K562 (cell line): Measurements from ENCODE around the gene GET3. TPM values are rescaled to one million over a fixed set of nuclear protein-coding genes. Genes with fewer than 3 reads are reported as not detected.

Experiments
- CBFA2T2 ChIP-seq: fragments of 450-650 bp; conservative IDR thresholded peaks from 2 replicates; pipeline ENCODE4 v1.6.1; 2017; ENCODE audit warnings: mild to moderate bottlenecking
- CBFB ChIP-seq: sonication (generic); formaldehyde crosslinking; IDR thresholded peaks from 2 replicates; pipeline ENCODE4 v1.4.0; 2020; ENCODE audit warnings: mild to moderate bottlenecking, missing genetic modification reagents
- CLOCK ChIP-seq: fragments of 250-450 bp; sonication (Bioruptor Pico); IDR thresholded peaks from 2 replicates; pipeline ENCODE4 v1.4.0; 2020; ENCODE audit warnings: mild to moderate bottlenecking, moderate library complexity, borderline replicate concordance
- DLX4 ChIP-seq: fragments of 250-450 bp; sonication (Bioruptor Pico); IDR thresholded peaks from 2 replicates; pipeline ENCODE4 v1.6.1; 2021; ENCODE audit warnings: mild to moderate bottlenecking
- FOXA3 ChIP-seq, 2 experiments: fragments of 450-650 bp in 1 of 2; sonication (generic) in 1 of 2; formaldehyde crosslinking; IDR thresholded peaks in 1 of 2; conservative IDR thresholded peaks in 1 of 2; 2 replicates each; pipeline versions ENCODE4 v1.4.0 to v1.8.0; 2020 to 2022; ENCODE audit warnings: mild to moderate bottlenecking in 2 of 2, missing genetic modification reagents in 1 of 2
- GABPA ChIP-seq: fragments of 200-800 bp; sonication (Bioruptor generic); conservative IDR thresholded peaks from 2 replicates; pipeline ENCODE4 v1.6.1; 2016; ENCODE audit warnings: low read depth, missing genetic modification characterization, missing compliant biosample characterization
- HNRNPUL1 ChIP-seq: fragments of 200-400 bp; formaldehyde crosslinking; IDR thresholded peaks from 2 replicates; pipeline ENCODE4 v1.6.1; 2017; ENCODE audit warnings: low read length
- JUNB ChIP-seq: fragments of 450-650 bp; formaldehyde crosslinking; conservative IDR thresholded peaks from 2 replicates; pipeline ENCODE4 v1.4.0; 2020; ENCODE audit warnings: mild to moderate bottlenecking
- KDM5B ChIP-seq: fragments of 200-600 bp; sonication (generic); IDR thresholded peaks from 2 replicates; pipeline ENCODE4 v1.6.1; 2012; ENCODE audit warnings: low read depth, mild to moderate bottlenecking, moderate library complexity, low read length, control low read depth, inconsistent platforms; ENCODE audit not compliant: insufficient replicate concordance
- NFE2 ChIP-seq: IDR thresholded peaks from 2 replicates; pipeline ENCODE4 v1.6.1; 2014; ENCODE audit warnings: antibody characterized with exemption, low read depth
- PURB ChIP-seq: sonication (generic); formaldehyde crosslinking; IDR thresholded peaks from 2 replicates; pipeline ENCODE4 v1.9.0; 2021; ENCODE audit warnings: low read depth, mild to moderate bottlenecking, missing genetic modification reagents
- SUPT5H ChIP-seq: fragments of 450-650 bp; IDR thresholded peaks from 2 replicates; pipeline ENCODE4 v1.6.1; 2016
- TGIF2 ChIP-seq: sonication (generic); formaldehyde crosslinking; IDR thresholded peaks from 2 replicates; pipeline ENCODE4 v1.8.1; 2022; ENCODE audit warnings: mild to moderate bottlenecking, missing genetic modification reagents, moderate library complexity
- TRIM24 ChIP-seq, 2 experiments: fragments of 450-650 bp; IDR thresholded peaks; 2 replicates each; pipeline ENCODE4 v1.6.1; 2016
- XRCC3 ChIP-seq: fragments of 450-650 bp; IDR thresholded peaks from 2 replicates; pipeline ENCODE4 v1.6.1; 2017; ENCODE audit warnings: mild to moderate bottlenecking, moderate library complexity
- ZNF444 ChIP-seq: fragments of 250-450 bp; sonication (Bioruptor Pico); IDR thresholded peaks from 2 replicates; pipeline ENCODE4 v1.4.0; 2020; ENCODE audit warnings: mild to moderate bottlenecking, moderate library complexity
- polyA plus RNA-seq, 8 experiments: library from polyadenylated mRNA; depleted of rRNA in 4 of 8; stranded (reverse) in 5 of 8; unstranded in 3 of 8; fragments of >200 nt; fragmentation: Nextera tagmentation in 2 of 8; fragmentation: Illumina TruSeq in 1 of 8; extraction: Ambion mirVana in 2 of 8; extraction: Trizol in 1 of 8; gene quantifications; 2 replicates each; pipeline versions ENCODE4 v1.2.1 to v1.2.3, GENCODE V29; 2011 to 2014; ENCODE audit warnings: inconsistent platforms in 1 of 8, missing spikeins in 1 of 8
- total RNA-seq, 7 experiments: library from RNA; depleted of rRNA in 6 of 7; stranded (reverse); fragments of >200 nt in 6 of 7; fragmentation: Illumina TruSeq in 2 of 7; extraction: Trizol in 2 of 7; gene quantifications; 2 replicates each; pipeline versions ENCODE4 v1.2.1 to v1.2.3, GENCODE V29; 2011 to 2021; ENCODE audit warnings: low replicate concordance in 1 of 7
- TF ChIP-seq, protein P1 (sequence below), 2 experiments: fragments of 450-650 bp; IDR thresholded peaks; 2 replicates each; pipeline ENCODE4 v1.6.1; 2016; ENCODE audit warnings: mild to moderate bottlenecking in 2 of 2, borderline replicate concordance in 1 of 2, low read depth in 1 of 2, moderate library complexity in 1 of 2

GET3 gene
- total and polyA plus RNA-seq, 9 of the 15 experiments (the other 6 are each of a cell fraction or from before 2014, with no cell fraction given) = 8.3 to 83.5 (median 51.8) TPM

GRCh38 chr19:12722566-12723380, 14.5 kb upstream of the GET3 start (continued):
- TF ChIP-seq PURB (no peak), GABPA (peak; percentile 92), XRCC3 (no peak), JUNB (CRISPR knock-in tag) (no peak), HNRNPUL1 (no peak), CLOCK (CRISPR knock-in tag) (no peak), ZNF444 (CRISPR knock-in tag) (no peak), TRIM24 (IDR thresholded peaks at IDR 0.05) (peak in 1 of 2 experiments; percentile 12; a peak in 1 of 4 replicates), DLX4 (no peak), CBFB (CRISPR knock-in tag) (peak; percentile 95), FOXA3 (CRISPR knock-in tag; conservative IDR thresholded peaks at IDR 0.05 in 1 of 2, IDR thresholded peaks at IDR 0.05 in 1 of 2) (no peak), CBFA2T2 (peak; percentile 99), TGIF2 (no peak), SUPT5H (peak; percentile 84), KDM5B (peak; percentile 7), NFE2 (no peak)
- TF ChIP-seq, protein P1, sequence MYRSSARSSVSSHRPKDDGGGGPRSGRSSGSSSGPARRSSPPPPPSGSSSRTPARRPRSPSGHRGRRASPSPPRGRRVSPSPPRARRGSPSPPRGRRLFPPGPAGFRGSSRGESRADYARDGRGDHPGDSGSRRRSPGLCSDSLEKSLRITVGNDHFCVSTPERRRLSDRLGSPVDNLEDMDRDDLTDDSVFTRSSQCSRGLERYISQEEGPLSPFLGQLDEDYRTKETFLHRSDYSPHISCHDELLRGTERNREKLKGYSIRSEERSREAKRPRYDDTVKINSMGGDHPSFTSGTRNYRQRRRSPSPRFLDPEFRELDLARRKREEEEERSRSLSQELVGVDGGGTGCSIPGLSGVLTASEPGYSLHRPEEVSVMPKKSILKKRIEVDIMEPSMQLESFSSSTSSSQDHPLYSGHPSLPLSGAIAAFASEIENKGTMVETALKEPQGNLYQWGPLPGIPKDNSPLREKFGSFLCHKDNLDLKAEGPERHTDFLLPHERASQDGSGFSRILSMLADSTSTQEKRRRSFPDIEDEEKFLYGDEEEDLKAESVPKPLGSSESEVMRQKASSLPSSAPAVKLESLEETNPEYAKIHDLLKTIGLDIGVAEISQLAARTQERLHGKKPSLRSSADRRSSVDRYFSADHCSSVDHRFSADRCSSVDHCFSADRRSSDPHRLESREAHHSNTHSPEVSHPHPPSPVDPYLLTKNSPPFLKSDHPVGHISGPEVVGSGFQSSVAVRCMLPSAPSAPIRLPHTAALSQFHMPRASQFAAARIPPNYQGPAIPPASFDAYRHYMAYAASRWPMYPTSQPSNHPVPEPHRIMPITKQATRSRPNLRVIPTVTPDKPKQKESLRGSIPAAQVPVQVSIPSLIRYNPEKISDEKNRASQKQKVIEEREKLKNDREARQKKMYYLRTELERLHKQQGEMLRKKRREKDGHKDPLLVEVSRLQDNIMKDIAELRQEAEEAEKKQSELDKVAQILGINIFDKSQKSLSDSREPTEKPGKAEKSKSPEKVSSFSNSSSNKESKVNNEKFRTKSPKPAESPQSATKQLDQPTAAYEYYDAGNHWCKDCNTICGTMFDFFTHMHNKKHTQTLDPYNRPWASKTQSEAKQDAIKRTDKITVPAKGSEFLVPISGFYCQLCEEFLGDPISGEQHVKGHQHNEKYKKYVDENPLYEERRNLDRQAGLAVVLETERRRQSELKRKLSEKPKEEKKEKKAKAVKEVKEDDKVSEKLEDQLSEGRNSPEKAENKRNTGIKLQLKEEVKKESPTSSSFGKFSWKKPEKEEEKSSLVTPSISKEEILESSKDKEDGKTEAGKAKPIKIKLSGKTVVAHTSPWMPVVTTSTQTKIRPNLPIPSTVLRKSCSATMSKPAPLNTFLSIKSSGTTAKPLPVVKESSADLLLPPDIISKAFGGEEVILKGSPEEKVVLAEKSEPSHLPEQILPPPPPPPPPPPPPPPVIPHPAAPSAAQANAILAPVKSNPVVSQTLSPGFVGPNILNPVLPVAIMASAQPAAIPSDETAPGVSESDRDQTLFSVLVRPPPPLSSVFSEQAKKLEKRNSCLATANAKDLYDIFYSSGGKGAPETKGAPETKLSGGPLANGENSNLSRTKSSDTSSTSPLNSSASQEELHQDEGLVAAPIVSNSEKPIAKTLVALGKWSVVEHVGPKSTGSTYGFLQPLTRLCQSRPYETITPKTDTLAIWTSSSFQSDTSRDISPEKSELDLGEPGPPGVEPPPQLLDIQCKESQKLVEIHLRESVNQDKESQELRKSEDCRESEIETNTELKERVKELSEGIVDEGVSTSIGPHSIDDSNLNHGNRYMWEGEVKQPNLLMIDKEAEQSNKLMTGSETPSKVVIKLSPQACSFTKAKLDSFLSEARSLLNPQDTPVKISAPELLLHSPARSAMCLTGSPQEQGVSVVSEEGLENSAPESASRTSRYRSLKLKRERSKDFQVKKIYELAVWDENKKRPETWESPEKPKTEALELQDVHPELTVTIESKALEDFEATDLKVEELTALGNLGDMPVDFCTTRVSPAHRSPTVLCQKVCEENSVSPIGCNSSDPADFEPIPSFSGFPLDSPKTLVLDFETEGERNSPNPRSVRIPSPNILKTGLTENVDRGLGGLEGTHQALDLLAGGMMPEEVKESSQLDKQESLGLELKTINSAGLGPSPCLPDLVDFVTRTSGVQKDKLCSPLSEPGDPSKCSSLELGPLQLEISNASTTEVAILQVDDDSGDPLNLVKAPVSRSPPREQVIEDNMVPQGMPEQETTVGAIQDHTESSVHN (IDR thresholded peaks at IDR 0.05; ENCODE audit: borderline replicate concordance in 1 of 2, low read depth in 1 of 2) = peak in 1 of 2 experiments; percentile 69; a peak in 1 of 4 replicates
